ENCODE measurements around the gene COPE. TPM values are rescaled to one million over a fixed set of nuclear protein-coding genes. Genes with fewer than 3 reads are reported as not detected.
"Not testable (repeated sequence)": the region's sequence is repeated elsewhere in the genome, so short reads cannot be mapped to it uniquely, and the experiment has no call there.

The COPE gene
- total and polyA plus RNA-seq, 10 donors, result 135 to 261 (median 180) TPM

DNA sequence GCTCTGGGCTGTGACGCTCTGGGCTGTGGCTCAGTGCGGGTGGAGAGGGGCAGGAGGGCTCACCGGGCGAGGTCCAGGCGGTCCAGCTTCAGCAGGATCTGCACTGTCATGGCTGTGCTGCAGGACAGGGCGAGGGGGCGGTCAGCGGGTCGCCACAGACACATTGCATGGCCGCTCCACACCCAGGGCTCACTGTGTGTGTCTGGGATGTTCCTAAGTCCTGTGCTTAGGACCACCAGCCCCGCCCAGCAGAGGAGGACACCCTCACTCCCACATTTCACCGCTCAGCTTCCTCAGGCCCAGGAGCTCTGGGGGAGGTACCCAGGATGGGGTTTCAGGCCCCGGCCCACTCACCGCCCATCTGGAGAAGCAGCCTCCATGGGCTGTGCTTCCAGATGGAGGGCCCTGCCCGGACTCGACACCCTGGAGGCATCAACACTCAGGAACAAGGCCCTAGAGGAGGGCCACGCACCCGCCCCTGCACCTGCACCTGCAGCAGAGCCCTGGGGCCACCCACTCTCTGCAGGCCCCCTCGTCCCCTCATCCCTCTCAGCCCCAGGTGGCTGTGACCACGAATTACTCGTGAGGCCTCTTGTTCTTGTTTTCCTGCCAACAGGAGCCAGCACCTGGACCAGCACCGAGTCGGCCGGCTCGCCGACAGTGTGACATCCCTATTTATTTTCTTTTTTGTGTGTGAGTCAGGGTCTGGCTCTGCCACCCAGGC lies 13.5 kb downstream of the COPE start:
- Histone ChIP-seq H3K4me3 (no peak overlapping the region), H3K4me1 (no peaks in the 10 kb centered on the region), H3K27ac (no peak overlapping the region), H3K36me3 (peaks cover 0 to 98% (median 84%) of the 10 kb centered on the region in 6 donors), H3K27me3 (replicated peaks in 1 of 7) (no peaks in the 10 kb centered on the region), H3K9me3 (no peaks in the 10 kb centered on the region)
- no peak for DNase-seq
- intact Hi-C loops (cut with DNase I; ENCODE audit: low total_unique reads), result no loop called here
- TF ChIP-seq POLR2A (IDR thresholded peaks at IDR 0.05) (no peak), POLR2AphosphoS5 (IDR thresholded peaks at IDR 0.05) (peak in 2 of 3 donors; percentile 12 to 34)
- WGBS, 5 donors, result 74 to 93% (median 91%) methylated on average over 21 to 26 of the region's 26 CpGs

DNA sequence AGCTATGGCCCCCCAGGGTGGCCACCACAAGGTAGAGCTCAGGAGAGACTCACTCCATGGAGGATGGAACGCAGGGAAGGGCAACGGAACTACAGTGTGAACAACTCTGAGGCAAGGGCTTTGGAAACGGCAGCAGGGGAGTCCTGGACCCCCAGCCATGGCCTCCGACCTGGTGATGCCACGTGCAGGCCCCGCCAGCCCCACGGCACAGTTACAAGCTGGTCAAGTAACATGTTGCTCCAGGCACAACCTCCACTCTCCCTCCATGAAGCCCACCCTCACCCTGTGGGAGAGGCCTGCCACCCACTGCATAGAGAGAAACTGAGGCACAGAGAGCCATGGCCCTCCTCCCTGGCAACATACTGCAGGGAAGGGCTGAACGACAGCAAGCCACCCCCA lies 14.1 kb downstream of the COPE start:
- no peak for DNase-seq

GRCh38 chr19:18904334-18905057 lies 14.7 kb downstream of the COPE start:
- H3K27ac ChIP-seq, result no peak overlapping the region
- H3K36me3 ChIP-seq, result peaks cover 0 to 98% (median 85%) of the 10 kb centered on the region in 6 donors
- no peak overlapping the region for H3K4me3 ChIP-seq
- H3K4me1 ChIP-seq, result no peaks in the 10 kb centered on the region
- H3K27me3 ChIP-seq (replicated peaks in 1 of 7), result no peaks in the 10 kb centered on the region
- no peaks in the 10 kb centered on the region for H3K9me3 ChIP-seq
- intact Hi-C loops (cut with DNase I; ENCODE audit: low total_unique reads), result no loop called here
- no peak for TF ChIP-seq POLR2A (IDR thresholded peaks at IDR 0.05)
- peak in 1 of 3 donors; percentile 57 for TF ChIP-seq POLR2AphosphoS5 (IDR thresholded peaks at IDR 0.05)
- TF ChIP-seq, protein P1, sequence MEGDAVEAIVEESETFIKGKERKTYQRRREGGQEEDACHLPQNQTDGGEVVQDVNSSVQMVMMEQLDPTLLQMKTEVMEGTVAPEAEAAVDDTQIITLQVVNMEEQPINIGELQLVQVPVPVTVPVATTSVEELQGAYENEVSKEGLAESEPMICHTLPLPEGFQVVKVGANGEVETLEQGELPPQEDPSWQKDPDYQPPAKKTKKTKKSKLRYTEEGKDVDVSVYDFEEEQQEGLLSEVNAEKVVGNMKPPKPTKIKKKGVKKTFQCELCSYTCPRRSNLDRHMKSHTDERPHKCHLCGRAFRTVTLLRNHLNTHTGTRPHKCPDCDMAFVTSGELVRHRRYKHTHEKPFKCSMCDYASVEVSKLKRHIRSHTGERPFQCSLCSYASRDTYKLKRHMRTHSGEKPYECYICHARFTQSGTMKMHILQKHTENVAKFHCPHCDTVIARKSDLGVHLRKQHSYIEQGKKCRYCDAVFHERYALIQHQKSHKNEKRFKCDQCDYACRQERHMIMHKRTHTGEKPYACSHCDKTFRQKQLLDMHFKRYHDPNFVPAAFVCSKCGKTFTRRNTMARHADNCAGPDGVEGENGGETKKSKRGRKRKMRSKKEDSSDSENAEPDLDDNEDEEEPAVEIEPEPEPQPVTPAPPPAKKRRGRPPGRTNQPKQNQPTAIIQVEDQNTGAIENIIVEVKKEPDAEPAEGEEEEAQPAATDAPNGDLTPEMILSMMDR (IDR thresholded peaks at IDR 0.05 in 8 of 11, conservative IDR thresholded peaks at IDR 0.05 in 3 of 11), result no peak
- no peak for DNase-seq
- WGBS, 5 donors, result 91 to 97% (median 95%) methylated on average over 15 to 25 of the region's 25 CpGs

More for the DNA sequence above, 14.1 kb downstream of the COPE start:
- 88 to 97% (median 92%) methylated on average over 3 to 8 of the region's 8 CpGs for WGBS, 5 donors
- Histone ChIP-seq H3K4me1 (no peaks in the 10 kb centered on the region), H3K36me3 (peaks cover 0 to 98% (median 84%) of the 10 kb centered on the region in 6 donors), H3K4me3 (no peak overlapping the region), H3K27me3 (replicated peaks in 1 of 7) (no peaks in the 10 kb centered on the region), H3K9me3 (no peaks in the 10 kb centered on the region), H3K27ac (no peak overlapping the region)
- TF ChIP-seq, protein P1 (IDR thresholded peaks at IDR 0.05 in 8 of 11, conservative IDR thresholded peaks at IDR 0.05 in 3 of 11), result no peak
- TF ChIP-seq POLR2A (IDR thresholded peaks at IDR 0.05) (no peak), POLR2AphosphoS5 (IDR thresholded peaks at IDR 0.05) (peak in 1 of 3 donors; percentile 2)
- intact Hi-C loops (cut with DNase I; ENCODE audit: low total_unique reads), result no loop called here

GRCh38 chr19:18903156-18904037 lies 15.8 kb downstream of the COPE start:
- no peaks in the 10 kb centered on the region for H3K9me3 ChIP-seq

DNA sequence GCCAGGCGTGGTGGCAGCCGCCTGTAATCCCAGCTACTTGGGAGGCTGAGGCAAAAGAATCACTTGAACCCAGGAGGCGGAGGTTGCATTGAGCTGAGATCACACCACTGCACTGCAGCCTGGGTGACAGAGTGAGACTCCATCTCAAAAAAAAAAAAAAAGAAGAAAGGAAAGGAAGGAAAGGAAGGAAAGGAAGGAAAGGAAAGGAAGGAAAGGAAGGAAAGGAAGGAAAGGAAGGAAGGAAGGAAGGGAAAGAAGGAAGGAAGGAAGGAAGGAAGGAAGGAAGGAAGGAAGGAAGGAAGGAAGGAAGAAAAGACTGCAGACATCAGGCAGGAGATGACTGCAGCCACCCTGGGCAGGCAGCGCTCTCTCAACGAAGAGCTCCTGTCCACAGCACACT lies 16.7 kb downstream of the COPE start:
- DNase-seq; H3K4me1 ChIP-seq; H3K4me3 ChIP-seq; H3K27ac ChIP-seq; H3K9me3 ChIP-seq; intact Hi-C loops (cut with DNase I; ENCODE audit: low total_unique reads); H3K27me3 ChIP-seq (replicated peaks in 1 of 7): not testable (repeated sequence)
- 95 to 98% (median 97%) methylated on average over 5 of the region's 5 CpGs for WGBS, 5 donors
- peaks cover 0 to 93% (median 78%) of the 10 kb centered on the region in 6 donors for H3K36me3 ChIP-seq

More at GRCh38 chr19:18903156-18904037, 15.8 kb downstream of the COPE start:
- no peak overlapping the region for H3K4me3 ChIP-seq
- H3K36me3 ChIP-seq, result peaks cover 0 to 98% (median 87%) of the 10 kb centered on the region in 6 donors
- H3K27me3 ChIP-seq (replicated peaks in 1 of 7), result no peaks in the 10 kb centered on the region
- DNase-seq, result no peak
- intact Hi-C loops (cut with DNase I; ENCODE audit: low total_unique reads), result no loop called here
- TF ChIP-seq POLR2A (IDR thresholded peaks at IDR 0.05), result no peak
- peak in 1 of 3 donors; percentile 70 for TF ChIP-seq POLR2AphosphoS5 (IDR thresholded peaks at IDR 0.05)
- TF ChIP-seq, protein P1 (IDR thresholded peaks at IDR 0.05 in 8 of 11, conservative IDR thresholded peaks at IDR 0.05 in 3 of 11), result no peak
- H3K27ac ChIP-seq, result no peak overlapping the region
- WGBS, 5 donors, result 91 to 96% (median 93%) methylated on average over 20 to 29 of the region's 29 CpGs
- no peaks in the 10 kb centered on the region for H3K4me1 ChIP-seq

Data from spleen (tissue), 11 donors.